GM20000 (cell line): ENCODE results near the gene MED27.

Experiments used
- DNase-seq: peaks from one replicate; pipeline ENCODE4 v3.0.0; 2012; ENCODE audit warnings: low spot score
- TF ChIP-seq, protein P1 (sequence below): IDR thresholded peaks from 2 replicates; pipeline ENCODE4 v1.5.1; 2012; ENCODE audit warnings: mild to moderate bottlenecking, control low read depth; ENCODE audit errors: extremely low read depth, missing control alignments

MED27 gene

GRCh38 chr9:131899296-131900228 lies 180.1 kb downstream of the MED27 start:
- TF ChIP-seq, protein P1, sequence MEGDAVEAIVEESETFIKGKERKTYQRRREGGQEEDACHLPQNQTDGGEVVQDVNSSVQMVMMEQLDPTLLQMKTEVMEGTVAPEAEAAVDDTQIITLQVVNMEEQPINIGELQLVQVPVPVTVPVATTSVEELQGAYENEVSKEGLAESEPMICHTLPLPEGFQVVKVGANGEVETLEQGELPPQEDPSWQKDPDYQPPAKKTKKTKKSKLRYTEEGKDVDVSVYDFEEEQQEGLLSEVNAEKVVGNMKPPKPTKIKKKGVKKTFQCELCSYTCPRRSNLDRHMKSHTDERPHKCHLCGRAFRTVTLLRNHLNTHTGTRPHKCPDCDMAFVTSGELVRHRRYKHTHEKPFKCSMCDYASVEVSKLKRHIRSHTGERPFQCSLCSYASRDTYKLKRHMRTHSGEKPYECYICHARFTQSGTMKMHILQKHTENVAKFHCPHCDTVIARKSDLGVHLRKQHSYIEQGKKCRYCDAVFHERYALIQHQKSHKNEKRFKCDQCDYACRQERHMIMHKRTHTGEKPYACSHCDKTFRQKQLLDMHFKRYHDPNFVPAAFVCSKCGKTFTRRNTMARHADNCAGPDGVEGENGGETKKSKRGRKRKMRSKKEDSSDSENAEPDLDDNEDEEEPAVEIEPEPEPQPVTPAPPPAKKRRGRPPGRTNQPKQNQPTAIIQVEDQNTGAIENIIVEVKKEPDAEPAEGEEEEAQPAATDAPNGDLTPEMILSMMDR, result no peak
- no peak for DNase-seq

DNA sequence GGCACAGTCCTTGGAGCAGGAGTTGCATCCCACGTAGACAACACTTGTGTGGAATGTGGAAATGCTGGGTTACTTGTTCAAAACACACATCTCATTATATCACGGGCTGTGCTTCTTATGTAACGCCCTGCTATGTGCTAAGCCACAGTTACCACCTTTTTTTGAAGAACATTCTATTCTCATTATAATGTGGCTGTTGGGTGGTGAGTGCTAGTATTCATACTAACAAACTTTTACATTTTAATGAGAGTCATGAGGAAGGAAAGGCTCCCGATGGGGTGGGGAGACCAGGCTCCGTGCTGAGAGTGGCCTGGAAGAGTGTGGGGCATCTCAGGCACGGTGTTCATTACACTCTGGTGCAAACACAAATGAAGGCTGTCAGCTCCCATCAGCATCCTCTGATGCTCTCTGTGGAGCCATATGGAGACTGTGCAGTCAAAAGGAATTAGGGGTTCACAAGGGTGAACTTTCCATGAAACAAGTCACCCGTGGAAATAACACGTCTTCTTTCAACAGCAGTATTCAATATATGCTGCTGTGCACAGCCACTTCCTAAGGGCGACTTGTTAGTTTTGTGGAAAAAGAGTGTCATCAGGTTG lies 186.7 kb downstream of the MED27 start:
- no peak for DNase-seq
- TF ChIP-seq, protein P1, result no peak

GRCh38 chr9:131892162-131892707 lies 187.4 kb downstream of the MED27 start:
- TF ChIP-seq, protein P1, result no peak
- DNase-seq, result no peak

GRCh38 chr9:131891598-131891997 lies 188.1 kb downstream of the MED27 start:
- TF ChIP-seq, protein P1, result no peak
- DNase-seq, result no peak

- DNase-seq, result no peak
- TF ChIP-seq, protein P1, result no peak
Measured at GRCh38 chr9:131889437-131890251, 190.0 kb downstream of the MED27 start.

DNA sequence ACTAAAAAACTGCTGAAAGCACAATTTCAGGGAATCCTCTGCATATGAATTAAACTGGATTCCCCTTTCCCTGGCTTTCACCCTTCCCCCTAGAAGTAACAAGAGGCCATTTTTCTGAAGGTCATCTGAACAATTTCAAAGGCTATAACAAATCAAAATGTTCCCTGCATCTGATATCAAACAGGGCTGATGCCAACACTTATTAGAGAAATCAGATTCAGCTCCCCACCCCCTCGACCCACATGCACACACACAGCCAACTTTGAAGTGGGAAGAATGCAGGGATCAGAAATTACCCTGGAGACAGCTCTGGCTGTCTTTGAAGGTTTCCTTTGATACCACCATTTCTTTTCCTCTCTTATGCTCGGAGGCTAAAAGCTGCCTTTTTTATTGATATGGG lies 190.7 kb downstream of the MED27 start:
- DNase-seq, result no peak
- TF ChIP-seq, protein P1, result no peak
